Posterior cingulate gyrus (tissue), 11 donors: ENCODE data around the gene MAPT.
"Not testable (repeated sequence)": the region's sequence is repeated elsewhere in the genome, so short reads cannot be mapped to it uniquely, and the experiment has no call there.

Source experiments
- DNase-seq, 10 donors: peaks; one replicate each; pipeline versions ENCODE4 v3.0.0 to v3.0.0-alpha.2; 2020 to 2021; ENCODE audit warnings: mixed read lengths in 3 of 10
- intact Hi-C: fragments of 100-400 bp; cut with DNase I; formaldehyde crosslinking; loops from one replicate; pipeline ENCODE4 v1.15.1; 2023

MAPT gene

DNA sequence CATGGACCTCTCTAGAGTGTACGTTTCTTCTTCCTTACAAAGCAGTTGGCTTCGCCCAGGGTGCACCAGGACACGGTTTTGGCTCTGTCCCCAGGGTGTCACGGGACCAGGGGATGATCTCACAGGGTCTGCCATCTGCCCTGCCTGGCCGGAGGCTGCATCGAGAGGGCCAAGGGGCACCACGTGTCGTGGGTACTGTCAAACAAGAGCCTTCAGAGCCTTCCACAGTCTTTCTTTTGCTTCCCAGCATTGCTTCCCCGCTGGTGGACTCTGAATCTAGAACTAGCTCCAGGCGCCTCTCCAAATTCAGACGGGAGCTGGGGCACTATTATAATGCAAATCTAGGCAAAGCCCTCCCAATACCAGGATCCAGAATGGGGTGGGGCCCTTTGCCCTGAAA lies 47.9 kb downstream of the MAPT start:
- intact Hi-C loops, result no loop called here
- DNase-seq, result peak; percentile 92 to 99 (median 96)

DNA sequence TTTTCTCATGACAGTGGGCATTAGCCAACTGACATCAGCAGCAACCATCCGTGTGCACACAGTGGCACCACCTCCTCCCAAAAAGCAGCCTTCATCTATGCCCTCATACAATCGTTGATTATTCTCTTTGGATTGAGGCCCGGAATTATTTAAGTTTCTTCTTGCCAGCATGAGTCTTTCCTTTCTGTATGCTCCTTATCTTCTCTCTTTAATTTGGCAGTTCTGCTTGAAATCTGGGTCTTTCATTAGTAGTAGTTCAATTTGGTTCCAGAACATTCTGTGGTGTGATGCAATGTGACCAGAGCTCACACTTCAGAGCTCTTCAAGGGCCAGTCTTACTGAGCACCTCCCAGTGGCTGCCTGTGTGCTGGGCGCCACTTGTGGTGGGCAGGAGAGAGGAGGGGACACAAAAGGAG lies 52.5 kb downstream of the MAPT start:
- intact Hi-C loops, result loop anchor here (2.0 kb wide), 1 partner anchor 52 kb away; the partner anchor contains the start of gene MAPT
- DNase-seq, result peak in 1 of 10 donors; percentile 32

DNA sequence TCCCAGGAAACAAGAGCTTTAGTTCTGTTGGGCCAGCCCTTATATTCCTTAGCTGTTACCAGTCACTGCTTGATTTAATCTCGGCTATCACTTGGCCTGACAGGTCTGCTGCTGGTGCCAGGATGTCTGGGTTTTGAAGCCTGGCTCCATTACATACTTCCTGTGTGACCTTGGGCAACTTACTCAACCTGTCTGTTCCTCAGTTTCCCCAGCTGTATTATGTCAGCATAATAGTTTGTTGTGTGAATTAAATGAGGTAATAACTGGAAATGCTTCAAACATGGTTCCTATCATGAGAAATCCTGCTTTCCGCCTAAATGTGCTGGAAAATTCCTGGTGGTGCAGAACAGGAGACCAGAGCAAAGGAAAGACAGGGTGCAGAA lies 54.1 kb downstream of the MAPT start:
- intact Hi-C loops, result no loop called here
- DNase-seq, result no peak

DNA sequence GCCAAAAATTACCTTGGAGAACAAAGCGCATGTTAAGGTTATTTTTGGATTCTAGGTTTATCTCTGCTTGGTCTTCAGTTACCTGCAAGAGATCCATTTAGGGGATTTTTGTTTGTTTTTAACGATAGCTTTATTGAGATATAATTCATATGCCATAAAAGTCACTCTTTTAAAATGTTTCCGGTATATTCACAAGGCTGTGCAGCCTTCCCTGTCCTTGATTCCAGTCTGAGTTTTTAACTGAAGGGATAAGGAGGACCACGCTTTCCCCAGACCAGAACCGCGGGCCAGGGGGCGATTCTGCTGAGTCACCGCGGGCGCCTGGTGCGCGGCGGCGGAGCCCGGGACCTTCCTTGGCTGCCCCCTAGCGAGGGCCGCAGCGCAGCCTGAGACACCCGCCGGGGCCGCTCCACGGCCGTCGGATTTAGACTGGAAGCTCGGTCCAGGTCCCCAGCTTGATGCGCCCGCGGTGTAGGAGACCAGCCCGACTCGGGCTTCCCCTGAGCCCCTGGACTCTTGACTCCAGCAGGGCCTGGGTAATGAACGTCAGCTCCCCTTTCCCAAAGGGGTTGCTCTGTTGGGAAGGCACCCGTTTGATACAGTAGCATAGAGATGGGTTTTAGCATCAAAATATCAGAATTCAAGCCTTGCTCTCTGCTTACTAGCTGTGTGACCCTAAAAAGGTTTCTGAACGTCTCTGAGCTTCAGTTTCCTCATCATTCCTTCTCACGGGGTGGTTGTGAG lies 54.7 kb downstream of the MAPT start:
- intact Hi-C loops, result no loop called here
- peak; percentile 60 to 97 (median 78) for DNase-seq

DNA sequence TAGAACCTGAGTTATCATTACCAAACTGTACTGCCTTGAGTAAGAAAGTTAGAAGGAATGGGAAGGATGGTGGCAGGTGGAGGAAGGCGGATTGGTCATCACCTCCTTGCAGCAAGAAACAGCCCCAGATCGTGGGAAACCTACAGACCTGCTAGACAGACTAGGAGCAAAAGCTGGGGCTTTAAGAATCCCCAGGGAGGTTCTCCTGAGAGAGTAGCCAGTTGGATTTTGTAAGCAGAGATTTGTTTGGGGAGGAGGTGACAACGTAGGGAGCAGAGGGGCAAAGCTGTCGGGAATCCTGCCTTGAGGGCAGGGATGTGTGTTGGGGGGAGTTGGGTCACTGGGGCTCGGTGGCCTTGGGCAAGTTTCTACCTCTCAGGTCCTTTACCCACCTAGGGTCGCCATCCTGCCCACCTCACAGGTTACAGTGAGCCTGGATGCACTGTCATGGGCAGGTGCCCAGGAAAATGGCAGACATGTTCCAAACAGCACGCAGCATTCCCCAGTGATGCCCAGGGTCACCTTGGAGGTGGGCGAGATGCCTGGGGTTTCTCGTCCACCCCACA lies 55.5 kb downstream of the MAPT start:
- DNase-seq, result no peak
- intact Hi-C loops, result no loop called here

DNA sequence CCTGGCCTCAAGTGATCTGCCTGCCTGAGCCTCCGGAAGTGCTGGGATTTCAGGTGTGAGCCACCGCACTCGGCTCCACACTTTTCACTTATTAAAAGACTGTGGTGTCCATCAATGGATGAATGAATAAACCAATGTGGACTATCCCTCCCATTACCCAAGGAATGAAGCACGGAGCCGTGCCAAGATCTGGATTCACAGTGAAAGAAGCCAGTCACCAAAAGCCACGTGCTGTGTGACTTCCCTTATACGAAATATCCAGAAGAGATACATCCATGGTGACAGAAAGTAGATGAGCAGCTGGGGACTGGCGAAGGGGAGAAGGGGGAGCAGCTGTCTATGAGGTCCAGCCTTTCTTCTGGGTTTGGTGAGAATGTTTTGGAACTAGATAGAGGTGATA lies 56.5 kb downstream of the MAPT start:
- DNase-seq, result peak in 1 of 10 donors; percentile 58
- intact Hi-C loops, result no loop called here

DNA sequence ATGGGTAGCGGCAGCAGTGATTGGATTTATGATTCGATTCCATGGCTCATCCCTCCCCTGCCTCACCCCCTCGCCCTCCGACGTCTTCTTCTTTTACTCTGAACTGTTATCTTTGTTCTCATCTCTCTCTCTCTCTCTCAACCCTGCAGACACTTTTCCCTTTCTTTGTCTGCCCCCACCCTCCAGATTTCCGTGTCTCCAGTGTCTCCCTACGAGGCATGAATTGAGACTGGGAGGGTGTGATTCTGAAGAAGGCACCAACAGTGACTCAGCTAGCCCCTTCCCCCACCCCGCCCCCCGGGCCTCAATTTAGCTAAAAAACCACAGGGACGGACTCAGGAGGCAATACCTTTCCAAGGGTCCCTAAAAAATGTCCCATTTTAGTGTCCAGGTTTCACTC lies 57.0 kb downstream of the MAPT start:
- peak in 1 of 10 donors; percentile 58 for DNase-seq

DNA sequence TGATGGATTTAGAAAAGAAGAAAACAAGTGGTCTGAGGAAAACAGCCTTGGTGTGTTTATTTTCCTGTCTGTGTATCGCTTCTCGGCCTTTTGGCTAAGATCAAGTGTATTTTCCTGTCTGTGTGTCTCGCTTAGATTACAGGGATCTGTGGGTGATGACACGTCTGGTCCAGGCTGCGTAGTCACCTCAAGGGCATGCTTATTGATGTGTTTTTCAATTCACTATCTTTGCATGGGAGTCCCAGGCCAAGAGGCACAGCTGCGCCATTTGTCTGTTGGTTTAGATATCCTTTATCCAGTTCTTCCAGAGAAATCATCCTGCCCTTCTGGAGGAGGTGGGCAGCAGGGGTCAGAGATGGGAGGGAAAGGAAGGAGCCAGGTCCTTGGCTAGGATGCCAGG lies 57.6 kb downstream of the MAPT start:
- intact Hi-C loops, result no loop called here
- DNase-seq, result no peak

More for the DNA sequence above, 57.0 kb downstream of the MAPT start:
- intact Hi-C loops, result no loop called here

DNA sequence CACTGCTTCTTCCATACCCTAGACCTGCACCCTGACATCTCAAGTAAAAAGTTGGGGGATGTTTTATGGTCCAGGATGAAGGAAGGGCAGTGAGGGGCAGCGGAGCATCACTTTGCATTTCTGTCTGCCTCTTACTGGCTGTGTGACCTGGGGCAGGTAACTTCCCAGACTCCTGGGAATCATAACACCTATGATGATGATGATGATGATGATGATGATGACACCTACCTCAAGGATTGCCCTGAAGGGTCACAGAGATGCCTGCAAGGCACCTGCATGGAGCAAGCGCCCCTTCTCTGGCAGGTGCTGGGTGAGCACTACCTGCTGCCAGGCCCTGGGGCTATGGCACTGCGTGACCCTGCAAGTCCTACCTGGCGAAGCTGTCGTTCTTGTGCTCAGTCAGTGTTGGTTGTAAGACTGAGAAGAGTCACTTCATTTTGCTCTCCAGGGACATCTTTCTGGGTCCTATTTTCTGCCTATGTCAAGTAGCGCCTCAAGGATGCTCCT lies 58.5 kb downstream of the MAPT start:
- no peak for DNase-seq
- intact Hi-C loops, result no loop called here

DNA sequence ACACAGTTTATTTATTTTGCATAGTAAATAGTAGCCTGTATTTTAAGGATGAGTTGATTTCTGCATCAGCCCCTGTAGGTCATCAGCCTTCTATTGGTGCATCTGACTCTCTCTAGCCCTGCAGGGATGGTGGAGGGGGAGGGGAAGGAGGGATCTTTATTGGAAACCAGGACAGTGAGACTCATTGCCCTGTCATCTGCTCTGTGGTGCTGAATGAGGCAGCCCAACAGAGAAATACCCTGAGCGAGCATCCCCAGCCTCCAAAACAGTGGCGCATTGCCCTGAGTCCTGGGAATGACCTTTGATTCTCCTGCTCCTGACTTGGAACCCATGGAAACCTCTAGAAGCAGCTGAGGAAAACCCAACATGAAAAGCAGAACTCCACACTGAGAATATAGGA lies 59.2 kb downstream of the MAPT start:
- intact Hi-C loops, result no loop called here
- peak in 1 of 10 donors; percentile 31 for DNase-seq

DNA sequence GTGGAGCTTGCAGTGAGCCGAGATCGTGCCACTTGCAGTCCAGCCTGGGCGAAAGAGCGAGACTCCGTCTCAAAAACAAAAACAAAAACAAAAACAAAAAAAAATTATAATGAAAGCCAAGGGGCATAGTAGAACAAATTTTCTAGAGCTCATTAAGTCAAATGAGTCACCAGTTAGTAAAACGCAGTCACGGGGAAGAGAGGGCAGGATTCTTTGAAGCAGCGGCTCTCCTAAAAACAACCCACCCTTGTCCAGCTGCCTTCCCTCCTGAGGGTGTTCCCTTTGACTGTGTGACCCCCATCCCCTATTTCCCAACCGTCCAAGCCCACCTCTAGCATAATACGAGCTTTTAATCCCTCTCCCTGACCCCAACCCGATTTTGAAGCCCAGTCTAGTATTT lies 60.6 kb downstream of the MAPT start:
- peak in 2 of 10 donors; percentile 25 to 37 for DNase-seq
- intact Hi-C loops, result no loop called here

DNA sequence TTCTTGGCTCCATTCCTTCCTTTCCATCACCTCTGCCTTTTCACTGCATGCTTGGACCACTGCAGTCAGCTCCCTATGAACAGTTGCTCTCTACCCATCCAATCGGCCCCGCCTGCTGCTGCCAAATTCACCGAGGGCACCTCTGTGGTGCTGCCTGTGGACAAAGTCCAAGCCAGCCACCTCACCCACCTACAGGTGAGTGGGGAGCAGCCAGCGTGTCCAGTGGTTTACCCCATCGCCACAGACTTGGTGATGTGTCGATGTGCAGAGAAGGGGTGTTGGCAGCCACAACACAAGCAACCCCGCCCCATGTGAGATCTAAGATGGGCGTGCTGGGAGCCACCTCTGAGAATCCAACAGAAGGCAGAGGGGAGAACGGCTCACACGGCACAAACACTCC lies 61.0 kb downstream of the MAPT start:
- intact Hi-C loops, result no loop called here

DNA sequence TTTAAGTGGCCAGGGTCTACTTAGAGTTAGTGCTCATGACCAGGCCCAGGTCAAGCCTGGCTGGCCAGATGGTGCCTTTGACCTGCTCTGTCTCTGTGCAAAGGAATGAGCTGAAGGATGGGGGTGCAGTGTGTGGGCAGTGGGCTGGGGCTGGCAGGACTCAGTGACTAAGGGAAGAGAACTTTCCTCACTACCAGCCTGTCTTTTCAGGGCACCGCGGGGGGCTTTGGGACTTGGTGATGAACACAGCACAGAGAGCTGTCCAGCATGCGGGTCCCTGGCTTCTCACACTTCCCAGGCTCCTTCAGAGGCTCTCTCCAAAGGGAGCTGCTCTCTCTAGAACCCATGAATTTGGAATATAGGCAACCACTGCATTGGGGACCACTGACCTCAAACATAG lies 61.7 kb downstream of the MAPT start:
- intact Hi-C loops, result no loop called here
- DNase-seq, result peak in 2 of 10 donors; percentile 39 to 70

More for the DNA sequence above, 61.0 kb downstream of the MAPT start:
- peak in 2 of 10 donors; percentile 39 to 85 for DNase-seq

DNA sequence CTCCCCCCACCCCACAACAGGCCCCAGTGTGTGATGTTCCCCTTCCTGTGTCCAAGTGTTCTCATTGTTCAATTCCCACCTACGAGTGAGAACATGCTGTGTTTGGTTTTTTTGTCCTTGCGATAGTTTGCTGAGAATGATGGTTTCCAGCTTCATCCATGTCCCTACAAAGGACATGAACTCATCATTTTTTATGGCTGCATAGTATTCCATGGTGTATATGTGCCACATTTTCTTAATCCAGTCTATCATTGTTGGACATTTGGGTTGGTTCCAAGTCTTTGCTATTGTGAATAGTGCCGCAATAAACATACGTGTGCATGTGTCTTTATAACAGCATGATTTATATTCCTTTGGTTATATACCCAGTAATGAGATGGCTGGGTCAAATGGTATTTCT lies 62.4 kb downstream of the MAPT start:
- intact Hi-C loops, result not testable (repeated sequence)

DNA sequence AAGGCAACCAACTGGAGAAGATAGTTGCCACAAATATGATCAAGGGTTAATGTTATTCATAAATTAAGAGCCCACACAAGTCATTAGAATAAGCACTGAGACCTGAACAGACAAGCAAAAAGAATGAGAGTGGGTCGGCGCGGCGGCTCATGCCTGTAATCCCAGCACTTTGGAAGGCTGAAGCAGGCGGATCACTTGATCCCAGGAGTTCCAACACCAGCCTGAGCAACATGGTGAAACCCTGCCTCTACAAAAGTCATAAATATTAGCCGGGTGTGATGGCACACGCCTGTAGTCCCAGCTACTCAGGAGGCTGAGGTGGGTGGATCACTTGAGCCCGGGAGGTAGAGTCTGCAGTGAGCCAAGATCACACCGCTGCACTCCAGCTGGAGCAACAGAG lies 64.0 kb downstream of the MAPT start:
- peak in 2 of 10 donors; percentile 49 to 52 for DNase-seq
- intact Hi-C loops, result no loop called here

More for the DNA sequence above, 62.4 kb downstream of the MAPT start:
- DNase-seq, result not testable (repeated sequence)

DNA sequence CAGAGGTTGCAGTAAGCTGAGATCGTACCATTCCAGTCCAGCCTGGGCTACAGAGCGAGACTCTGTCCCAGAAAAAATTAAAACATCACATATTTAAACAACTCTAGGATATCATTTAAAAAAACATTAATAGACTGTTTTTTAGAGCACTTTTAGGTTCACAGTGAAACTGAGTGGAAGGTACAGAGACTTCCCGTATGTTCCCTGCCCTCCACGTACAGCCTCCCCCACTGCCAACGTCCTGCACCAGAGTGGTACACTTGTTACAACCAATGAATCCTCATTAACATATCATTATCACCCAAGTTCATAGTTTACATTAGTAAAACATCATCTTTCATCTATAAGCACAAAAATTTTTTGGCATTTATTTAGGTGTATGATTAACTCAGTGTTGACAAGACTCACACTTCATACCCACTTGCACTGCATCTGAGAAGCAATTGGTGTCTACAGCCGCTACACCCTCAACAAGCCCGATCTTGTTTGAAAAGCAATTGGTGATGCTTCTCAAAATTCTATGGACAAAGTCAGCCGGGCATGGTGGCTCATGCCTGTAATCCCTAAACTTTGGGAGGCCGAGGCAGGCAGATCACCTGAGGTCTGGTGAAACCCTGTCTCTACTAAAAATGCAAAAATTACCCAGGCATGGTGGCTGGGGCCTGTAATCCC lies 64.8 kb downstream of the MAPT start:
- intact Hi-C loops, result no loop called here

DNA sequence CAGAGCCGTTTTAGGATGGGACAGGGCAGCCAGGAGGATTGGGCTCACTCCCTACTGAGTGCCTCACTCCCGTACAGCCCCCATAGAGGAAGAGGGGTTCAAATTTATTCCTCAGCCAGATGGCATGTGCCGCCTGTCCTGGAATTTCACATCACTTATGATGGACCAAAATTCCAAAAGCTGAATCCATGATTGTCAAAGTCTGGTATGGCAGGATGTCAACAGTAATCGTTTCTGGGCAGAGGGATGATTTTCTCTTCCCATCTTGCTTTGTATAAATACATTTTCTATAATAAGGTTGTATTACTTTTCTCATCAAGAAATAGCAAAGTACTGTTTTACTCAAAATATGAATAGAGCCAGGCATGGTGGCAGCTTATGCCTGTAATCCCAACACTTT lies 66.0 kb downstream of the MAPT start:
- intact Hi-C loops, result no loop called here
- DNase-seq, result no peak

More for the DNA sequence above, 64.8 kb downstream of the MAPT start:
- DNase-seq, result peak in 2 of 10 donors; percentile 59 to 70

DNA sequence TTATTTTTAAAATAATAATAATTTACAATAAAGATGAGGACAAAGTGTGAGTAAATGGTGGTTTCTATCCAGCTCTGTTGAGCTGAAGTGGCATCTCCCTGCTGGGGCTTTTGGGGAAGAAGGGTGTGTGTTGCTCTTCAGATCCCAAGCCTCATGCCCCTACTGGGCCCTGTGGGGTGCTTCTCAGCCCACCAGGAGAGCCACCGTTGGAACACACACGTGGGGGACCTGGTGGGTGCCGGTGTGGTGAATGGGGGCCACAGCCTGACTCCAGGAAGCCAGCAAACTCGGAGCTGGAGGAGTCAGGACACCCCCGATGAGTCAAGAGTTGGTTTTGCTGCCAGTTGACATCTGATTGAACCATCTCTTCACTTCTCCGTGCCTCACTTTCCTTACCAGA lies 66.9 kb downstream of the MAPT start:
- intact Hi-C loops, result no loop called here
- DNase-seq, result peak in 2 of 10 donors; percentile 60 to 63

DNA sequence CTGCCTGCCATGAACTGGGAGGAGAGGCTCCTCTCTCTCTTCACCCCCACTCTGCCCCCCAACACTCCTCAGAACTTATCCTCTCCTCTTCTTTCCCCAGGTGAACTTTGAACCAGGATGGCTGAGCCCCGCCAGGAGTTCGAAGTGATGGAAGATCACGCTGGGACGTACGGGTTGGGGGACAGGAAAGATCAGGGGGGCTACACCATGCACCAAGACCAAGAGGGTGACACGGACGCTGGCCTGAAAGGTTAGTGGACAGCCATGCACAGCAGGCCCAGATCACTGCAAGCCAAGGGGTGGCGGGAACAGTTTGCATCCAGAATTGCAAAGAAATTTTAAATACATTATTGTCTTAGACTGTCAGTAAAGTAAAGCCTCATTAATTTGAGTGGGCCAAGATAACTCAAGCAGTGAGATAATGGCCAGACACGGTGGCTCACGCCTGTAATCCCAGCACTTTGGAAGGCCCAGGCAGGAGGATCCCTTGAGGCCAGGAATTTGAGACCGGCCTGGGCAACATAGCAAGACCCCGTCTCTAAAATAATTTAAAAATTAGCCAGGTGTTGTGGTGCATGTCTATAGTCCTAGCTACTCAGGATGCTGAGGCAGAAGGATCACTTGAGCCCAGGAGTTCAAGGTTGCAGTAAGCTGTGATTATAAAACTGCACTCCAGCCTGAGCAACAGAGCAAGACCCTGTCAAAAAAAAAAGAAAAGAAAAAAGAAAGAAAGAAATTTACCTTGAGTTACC lies 68.0 kb downstream of the MAPT start:
- DNase-seq, result peak in 2 of 10 donors; percentile 32 to 64
- intact Hi-C loops, result no loop called here

DNA sequence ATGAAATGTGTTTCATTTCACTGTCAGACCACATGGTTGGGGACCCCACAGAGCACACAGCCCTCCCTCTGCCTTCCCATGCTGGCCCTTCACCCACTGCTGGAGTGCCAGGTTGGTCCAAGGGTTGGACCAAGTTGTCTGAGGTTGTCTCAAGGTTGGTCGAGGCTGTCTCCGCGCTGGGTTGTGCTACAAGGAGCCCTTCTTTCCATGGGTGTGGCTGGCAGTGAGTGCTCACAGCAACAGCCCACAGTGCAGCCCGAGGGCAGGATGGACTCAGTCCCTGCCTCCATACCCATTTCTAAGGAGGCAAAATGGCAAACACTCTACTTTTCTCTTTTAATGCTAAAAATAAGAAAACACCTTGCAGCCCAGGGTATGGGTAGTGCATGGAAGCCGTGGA lies 68.9 kb downstream of the MAPT start:
- peak in 2 of 10 donors; percentile 64 to 73 for DNase-seq
- intact Hi-C loops, result no loop called here

DNA sequence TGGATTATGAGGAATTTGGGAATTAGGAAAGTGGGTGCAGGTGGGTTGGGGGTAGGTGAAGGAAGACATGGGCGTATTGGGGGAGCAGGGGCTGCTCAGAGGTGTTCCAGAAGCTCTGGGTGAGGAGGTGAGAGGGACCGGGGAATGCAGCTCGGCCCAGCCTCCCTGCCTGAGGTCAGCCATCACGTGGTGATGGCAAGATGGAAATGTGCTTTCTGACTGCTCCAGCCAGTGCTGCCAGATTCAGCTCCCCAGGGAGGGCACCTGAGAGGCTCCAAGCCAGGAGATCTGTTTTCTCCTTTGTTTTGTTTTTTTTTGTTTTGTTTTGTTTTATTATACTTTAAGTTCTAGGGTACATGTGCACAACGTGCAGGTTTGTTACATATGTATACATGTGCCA lies 69.5 kb downstream of the MAPT start:
- intact Hi-C loops, result no loop called here
- peak in 1 of 10 donors; percentile 43 for DNase-seq
